Epithelial cell of esophagus (primary cell): ENCODE results near the gene PLCL2.

Source experiments
- DNase-seq: peaks from one replicate; pipeline ENCODE4 v3.0.0; 2010; ENCODE audit warnings: low read depth
- H3K4me3 ChIP-seq: 2 replicates; pipeline ENCODE4 v1.5.1; 2011; ENCODE audit warnings: mild to moderate bottlenecking, low read length, control low read depth
- CTCF ChIP-seq: IDR thresholded peaks from 2 replicates; pipeline ENCODE4 v1.5.1; 2011; ENCODE audit warnings: low read depth, mild to moderate bottlenecking, low read length, control low read depth, inconsistent platforms; ENCODE audit not compliant: insufficient read depth; ENCODE audit errors: missing control alignments

The PLCL2 gene

GRCh38 chr3:16865335-16865734 is 19.4 kb upstream of the PLCL2 start:
- no peak for DNase-seq
- H3K4me3 ChIP-seq: no peak overlapping the region
- TF ChIP-seq CTCF: no peak

- TF ChIP-seq CTCF: no peak
- no peak overlapping the region for H3K4me3 ChIP-seq
- no peak for DNase-seq
Measured at GRCh38 chr3:16866571-16866970, 18.2 kb upstream of the PLCL2 start.

- no peak for DNase-seq
- no peak for TF ChIP-seq CTCF
- no peak overlapping the region for H3K4me3 ChIP-seq
Measured at GRCh38 chr3:16868513-16868912, 16.2 kb upstream of the PLCL2 start.

GRCh38 chr3:16869261-16870005 is 15.3 kb upstream of the PLCL2 start:
- H3K4me3 ChIP-seq: no peak overlapping the region
- DNase-seq: no peak
- TF ChIP-seq CTCF: no peak

GRCh38 chr3:16871915-16872842 is 12.6 kb upstream of the PLCL2 start:
- TF ChIP-seq CTCF: no peak
- DNase-seq: peak; percentile 41
- H3K4me3 ChIP-seq: no peak overlapping the region

- TF ChIP-seq CTCF: no peak
- H3K4me3 ChIP-seq: no peak overlapping the region
- DNase-seq: no peak
Measured at GRCh38 chr3:16873872-16874271, 10.9 kb upstream of the PLCL2 start.
